Brain pericyte (primary cell): Measurements from ENCODE around the gene CLTCL1.
"Not testable (repeated sequence)": the region's sequence is repeated elsewhere in the genome, so short reads cannot be mapped to it uniquely, and the experiment has no call there.

ENCODE experiments used
- DNase-seq: peaks from one replicate; pipeline ENCODE4 v3.0.0-alpha.2; 2012; ENCODE audit warnings: low read depth, low spot score

The CLTCL1 gene

DNA sequence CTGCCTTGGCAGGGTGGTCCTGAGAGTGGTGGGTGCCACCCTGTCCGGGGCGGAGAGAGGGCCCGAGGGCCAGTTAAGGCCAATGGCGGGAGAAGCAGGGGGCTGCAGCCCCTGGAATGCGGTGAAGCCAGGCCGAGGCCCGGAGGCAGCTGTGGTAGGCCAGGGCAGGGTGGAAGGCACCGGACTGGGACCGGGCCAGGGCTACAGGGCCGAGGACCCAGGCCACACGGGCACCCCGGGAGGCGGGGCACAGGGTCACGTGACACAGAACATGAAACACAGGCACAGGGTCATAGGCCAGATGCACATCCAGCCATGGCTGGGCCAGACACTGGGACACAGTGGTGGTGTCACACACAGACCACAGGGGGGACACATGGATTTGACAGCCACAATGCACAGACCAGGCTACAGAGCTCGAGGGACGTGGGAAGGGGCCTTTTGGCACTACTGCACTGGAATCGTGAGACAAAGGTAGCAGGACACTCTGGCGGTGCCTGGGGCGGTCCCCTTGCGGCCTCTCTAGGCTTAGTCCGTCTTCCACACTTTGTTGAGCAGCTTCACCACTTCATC, 115.8 kb downstream of the CLTCL1 start:
- no peak for DNase-seq

DNA sequence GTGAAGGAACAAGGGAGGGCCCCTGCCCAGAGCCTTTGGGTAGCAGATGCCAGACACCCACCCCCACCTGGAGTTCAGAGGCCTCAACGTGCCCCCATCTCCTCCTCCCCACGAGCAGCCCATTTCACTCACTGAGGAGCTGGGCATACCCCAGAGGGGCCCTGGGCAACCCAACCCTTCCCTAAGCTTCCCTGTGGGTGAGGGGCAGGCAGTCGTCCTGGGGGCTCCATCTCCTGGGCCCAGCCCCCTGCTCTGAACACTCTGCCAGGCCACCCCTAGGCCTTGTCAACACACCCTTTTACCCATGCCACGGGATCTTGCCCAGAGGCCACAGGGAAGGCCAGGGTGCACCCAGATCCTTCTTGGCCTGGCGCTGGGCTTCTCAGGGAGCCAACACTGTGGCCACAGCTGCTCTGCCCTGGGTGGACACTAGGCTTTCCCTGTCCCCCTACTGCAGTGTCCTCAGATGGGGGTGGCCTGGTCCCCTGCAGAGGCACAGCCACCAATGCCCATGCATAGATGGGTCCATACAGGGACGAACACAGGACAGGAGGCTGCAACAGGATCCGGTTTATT, 116.4 kb downstream of the CLTCL1 start:
- no peak for DNase-seq

DNA sequence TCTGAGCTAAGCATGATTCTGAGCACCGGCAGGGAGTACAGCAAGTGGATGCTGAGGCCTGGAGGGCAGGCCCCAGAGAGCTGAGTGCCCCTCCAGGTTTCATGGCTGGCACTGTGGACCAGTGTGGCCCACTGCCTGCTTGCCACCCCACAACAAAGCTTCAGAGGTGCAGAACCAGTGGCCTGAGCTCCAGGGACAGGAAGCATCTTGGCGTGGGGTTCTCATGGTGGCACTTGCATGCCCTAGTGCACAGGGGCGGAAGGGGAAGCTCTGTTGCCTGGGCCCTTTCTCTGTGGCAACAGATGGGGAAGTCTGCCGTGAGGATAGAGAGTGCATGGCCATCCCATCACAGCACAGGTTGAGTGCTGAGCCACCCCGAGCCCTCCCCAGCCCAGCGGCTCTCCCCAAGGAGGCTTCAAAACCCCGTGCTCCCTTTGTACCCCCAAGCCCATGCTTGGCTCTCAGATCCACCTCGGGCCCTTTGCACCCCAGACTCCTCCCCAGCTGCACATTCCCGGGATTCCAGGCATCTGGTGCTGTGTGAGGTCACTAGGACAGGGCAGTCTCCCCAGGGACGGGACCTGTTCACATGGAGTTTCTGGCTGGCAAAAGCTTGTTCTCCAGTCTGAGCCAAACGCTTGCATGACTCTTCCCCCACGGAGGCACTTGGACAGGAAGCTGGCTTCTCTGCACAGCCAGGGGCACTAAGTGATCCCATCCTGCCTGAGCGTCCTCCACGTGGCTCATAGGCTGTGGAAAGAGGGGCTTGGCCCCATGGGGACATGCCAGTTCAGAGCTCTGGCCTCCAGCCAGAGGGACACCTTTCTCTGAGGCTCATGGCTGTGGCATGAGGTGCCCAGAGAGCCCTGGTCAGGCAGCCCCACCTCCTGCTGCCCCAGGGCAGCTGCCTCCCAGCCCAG, 117.2 kb downstream of the CLTCL1 start:
- DNase-seq, result no peak

DNA sequence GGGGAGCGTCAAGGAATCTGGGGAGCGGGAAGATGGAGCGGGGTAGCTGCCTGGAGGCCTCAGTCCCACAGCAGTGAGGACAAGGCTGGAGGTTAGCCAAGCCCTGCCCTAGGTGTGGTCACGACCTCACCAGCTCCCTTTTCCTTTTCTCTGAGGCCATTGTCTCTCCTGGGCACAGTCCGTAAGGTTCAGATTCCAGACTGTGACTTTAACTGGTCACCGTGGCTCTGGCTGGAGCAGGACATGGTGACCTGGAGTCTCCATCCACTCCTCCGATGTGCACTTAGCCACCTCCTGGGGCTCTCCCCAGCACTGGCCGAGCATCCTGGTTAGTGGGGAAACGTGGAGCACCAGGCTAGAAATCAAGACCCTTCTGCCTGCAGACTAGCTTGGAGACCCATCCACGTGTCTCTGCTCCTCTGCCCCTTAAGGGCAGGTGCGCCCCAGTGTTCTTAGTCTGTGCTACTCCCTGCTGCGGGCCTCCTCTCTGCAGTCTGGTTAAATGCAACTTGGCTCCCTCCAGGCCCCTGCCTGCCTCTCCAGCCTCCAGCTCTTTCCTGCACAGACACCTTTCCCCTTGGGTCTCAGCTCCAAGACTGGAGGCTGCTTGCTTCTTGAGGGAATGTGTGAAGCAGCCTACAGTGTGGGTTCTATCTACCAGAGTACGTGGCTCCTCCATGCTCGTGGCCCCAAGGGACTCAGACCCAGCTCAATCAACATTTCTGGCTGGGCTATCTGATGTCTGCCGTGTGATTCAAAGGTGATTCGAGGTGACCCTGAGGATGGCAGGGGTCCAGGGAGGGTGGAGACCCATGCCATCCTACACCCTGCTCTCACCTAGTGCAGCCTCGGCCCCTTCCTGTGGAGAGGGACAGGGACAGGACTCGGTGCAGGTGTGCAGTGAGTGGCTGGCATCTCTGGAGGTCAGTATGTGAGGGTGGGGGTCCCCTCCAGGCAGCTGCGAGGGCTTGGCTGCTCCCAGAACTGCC, 118.2 kb downstream of the CLTCL1 start:
- DNase-seq, result no peak

DNA sequence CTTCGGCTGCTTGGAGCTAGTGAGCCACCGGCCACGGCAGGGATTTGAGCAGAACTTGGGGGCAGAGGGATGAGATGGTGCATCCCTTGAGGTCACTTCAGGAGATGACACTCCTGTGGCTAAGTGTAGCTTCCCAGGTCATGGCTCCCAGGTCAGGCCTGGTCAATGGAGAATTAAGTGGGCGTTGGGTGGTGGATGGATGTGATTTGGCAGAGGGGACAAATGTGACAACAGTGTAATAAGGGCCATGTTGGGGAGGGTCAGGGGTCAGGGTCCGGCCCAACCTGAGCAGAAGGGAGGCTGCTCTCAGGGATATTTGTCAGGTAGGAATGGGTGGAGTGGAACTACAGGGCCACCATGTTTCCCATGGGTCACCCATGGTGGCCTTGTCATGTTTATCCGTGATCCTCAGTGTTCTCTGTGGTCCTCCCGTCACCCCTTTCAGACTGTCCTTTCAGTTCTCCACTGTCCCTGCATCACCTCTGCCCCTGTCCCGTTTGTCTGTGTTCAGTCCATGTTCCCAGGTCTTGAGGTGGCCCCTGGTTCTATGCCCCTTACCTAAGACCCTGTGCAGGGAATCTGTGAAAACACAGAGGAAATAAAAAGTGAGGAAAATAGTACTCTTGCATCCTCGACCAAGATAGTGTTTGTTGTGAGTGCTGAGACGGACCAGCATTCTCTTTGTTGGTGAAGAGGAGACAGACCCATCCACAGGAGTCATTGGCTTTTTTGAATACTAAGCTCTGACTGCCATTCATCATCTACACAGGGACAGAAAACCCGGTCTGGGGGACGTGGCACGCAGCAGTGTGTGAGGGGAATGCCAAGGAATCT, 119.1 kb downstream of the CLTCL1 start:
- no peak for DNase-seq

DNA sequence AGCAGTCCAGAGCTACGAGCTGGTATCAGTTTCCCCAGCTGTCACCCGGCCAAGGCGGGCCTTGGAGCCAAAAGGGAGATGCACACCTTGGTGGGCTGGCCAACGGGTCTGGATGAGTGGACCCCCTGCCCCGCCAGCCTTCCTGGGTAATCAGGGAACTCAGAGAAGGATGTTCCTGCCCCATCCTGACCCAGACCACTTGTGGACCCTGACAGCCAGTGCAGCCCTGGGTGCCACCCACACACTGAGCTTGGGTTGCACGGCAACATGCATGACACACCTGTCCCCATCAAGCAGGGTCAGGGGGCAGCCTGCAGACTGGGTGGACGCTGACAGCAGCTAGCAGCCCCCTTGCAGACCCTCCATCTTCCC, 121.6 kb downstream of the CLTCL1 start:
- DNase-seq, result no peak

DNA sequence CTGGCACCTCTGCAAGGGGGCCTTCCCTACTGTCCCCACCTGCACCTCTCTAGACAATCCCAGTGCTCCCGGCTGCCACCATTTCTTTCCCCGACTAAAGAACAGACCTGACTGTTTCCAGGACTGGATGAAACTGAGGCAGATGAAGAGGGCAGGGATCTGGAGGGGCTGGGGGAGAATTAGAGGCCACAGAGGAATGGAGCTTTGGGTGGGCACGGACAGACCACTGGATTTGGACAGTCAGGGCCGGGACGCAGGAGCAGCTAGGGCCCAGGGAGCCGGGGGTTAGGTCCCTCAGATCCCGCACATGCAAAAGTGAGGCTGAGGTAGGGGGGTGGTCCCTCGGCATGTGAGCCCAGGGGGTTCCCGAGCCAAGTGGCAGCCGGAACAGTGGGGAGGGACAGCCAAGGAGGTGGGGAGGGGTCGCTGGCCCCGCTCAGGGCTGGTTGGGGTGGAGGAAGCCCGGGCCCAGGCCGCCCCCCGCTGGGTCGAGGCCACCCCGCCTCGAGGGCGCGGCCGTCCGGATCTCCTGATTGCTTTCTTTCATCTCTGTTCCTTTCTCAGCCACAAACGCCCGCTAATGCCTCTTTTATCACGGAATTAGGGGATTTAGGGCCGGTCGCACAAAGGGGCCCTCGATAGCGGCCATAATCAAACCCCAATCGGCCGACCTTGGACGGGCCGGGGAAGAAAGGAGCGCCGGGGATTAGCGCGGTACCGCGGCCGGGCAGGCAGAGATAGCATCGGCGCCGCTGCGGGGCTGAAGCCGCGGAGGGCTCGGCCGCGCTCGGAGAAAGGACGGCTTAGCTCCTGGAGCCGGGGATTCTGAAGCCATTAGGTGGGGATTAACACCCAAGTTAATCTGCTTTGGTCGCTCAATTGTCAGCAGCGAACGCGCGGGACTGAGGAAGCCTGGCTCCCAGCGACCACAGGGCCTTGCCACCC, 122.2 kb downstream of the CLTCL1 start:
- DNase-seq, result no peak

DNA sequence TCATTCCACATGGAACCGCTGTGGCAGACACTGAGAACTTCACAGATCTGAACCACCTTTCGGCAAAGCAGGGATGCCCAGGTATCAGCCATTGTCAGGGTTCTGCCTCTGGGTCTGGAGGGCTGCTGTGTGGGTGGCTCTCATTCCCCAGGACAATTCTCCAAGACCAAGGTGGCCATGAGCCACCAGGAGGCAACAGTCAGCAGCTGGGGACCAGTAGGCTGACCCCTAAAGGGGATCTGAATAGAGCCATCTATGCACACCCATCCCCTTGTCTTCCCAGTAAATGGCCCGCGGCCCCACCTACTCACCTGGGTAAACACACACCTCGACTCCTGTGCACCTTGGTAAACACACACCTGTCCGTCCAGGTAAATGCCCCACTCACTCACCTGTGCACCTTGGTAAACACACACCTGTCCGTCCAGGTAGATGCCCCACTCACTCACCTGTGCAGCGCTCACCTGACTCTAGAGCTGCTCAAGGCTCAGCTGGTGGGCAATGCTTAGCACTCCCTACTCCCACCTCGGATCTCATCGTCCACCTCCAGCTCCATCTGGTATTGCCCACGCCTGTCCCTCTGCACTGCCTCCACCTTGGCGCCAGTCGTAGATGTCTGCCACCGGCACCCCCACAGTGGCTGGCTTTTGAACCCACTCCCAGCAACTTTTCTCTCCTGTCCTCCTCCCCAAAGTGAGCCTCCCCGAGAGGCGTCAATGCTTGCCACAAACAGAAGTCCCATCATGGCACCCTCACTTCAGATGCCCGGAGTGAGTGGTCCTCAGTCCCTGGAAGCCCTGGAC, 123.2 kb downstream of the CLTCL1 start:
- DNase-seq, result no peak

DNA sequence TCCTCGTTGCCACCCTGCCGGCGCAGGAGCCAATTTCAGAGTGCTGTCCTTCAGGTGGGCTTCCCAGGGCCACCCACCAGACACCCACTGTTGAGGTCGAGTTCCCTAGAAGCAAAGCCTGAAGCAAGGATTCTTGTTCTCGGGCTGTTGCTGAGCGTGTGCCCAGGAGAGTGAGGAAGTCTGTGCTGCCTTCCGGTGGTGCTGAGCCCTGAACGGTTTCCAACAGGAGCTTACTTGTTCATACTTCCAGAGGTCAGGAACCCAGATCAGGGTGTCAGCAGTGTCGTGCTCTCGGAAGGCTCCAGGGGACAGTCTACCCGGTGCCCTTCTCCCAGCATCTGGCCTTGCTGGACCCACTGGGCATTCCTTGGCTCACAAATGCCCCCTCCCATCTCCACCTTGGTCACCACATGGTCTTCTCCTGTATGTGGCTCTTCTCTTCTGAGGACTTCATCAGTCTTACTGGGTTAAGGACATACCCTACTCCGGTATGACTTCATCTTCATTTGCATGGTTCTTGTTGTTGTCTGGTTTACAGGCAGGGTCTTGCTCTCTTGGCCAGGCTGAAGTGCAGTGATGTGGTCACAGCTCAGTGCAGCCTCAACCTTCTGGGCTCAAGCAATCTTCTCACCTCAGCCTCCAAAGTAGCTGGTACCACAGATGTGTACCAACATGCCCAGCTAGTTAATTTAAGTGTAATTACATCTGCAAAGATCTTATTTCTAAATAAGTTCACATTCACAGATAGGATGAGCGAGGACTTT, 124.2 kb downstream of the CLTCL1 start:
- DNase-seq, result no peak

DNA sequence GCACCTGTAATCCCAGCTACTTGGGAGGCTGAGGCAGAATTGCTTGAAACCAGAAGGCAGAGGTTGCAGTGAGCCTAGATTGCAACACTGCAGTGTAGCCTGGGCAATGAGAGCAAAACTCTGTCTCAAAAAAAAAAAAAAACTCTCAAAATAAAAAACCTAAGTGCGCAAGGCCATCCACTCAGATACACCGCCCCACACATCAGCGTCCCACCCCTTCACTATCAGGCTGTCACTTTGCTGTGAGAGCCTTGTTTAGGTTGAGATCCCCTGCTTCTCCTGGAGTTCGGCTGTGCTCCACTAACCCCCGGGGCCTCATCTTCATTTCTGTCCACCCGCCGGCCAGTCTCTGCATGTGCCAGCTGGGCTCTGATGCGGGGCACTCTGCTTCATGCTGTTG, 125.1 kb downstream of the CLTCL1 start:
- no peak for DNase-seq

DNA sequence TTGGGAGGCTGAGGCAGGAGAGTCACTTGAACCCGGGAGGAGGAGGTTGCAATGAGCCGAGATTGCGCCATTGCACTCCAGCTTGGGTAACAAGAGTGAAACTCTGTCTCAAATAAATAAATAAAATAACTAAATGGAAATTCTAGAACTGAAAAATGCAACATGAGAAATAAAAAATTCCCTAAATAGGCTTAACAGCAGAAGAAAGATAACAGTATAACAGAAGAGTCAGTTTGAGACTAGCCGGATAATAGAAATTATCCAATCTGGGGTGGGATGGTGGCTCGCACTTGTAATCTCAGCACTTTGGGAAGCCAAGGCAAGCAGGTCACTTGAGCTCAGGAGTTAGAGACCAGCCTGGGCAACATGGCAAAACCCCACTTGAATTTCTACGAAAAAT, 127.1 kb downstream of the CLTCL1 start:
- no peak for DNase-seq

DNA sequence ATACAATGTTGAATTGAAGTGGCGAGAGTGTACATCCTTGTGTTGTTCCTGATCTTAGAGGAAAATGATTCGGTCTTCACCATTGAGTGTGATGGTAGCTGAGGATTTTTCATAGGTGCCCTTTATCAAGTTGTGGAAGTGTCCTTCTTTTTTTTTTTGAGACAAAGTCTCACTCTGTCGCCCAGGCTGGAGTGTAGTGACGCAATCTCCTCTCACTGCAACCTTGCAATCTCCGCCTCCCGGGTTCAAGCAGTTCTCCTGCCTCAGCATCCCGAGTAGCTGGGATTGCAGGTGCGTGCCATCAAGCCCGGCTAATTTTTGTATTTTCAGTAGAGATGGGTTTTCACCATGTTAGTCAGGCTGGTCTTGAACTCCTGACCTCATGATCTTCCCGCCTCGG, 132.9 kb downstream of the CLTCL1 start:
- DNase-seq, result not testable (repeated sequence)

DNA sequence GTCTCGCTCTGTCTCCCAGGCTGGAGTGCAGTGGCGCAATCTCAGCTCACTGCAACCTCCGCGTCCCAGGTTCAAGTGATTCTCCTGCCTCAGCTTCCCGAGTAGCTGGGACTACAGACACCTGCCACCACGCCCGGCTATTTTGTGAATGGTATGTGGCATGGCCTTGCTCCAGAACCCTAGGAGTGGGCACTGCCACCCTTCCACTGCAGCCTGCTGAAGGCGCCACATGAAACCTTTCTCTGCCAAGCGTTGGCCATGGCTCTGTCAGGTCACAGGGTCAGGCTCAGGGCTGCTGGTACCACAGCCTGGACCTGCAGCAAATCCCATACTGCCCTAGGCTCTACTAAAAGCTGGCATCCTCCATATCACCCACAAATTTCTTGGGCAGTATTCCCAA, 135.4 kb downstream of the CLTCL1 start:
- not testable (repeated sequence) for DNase-seq

DNA sequence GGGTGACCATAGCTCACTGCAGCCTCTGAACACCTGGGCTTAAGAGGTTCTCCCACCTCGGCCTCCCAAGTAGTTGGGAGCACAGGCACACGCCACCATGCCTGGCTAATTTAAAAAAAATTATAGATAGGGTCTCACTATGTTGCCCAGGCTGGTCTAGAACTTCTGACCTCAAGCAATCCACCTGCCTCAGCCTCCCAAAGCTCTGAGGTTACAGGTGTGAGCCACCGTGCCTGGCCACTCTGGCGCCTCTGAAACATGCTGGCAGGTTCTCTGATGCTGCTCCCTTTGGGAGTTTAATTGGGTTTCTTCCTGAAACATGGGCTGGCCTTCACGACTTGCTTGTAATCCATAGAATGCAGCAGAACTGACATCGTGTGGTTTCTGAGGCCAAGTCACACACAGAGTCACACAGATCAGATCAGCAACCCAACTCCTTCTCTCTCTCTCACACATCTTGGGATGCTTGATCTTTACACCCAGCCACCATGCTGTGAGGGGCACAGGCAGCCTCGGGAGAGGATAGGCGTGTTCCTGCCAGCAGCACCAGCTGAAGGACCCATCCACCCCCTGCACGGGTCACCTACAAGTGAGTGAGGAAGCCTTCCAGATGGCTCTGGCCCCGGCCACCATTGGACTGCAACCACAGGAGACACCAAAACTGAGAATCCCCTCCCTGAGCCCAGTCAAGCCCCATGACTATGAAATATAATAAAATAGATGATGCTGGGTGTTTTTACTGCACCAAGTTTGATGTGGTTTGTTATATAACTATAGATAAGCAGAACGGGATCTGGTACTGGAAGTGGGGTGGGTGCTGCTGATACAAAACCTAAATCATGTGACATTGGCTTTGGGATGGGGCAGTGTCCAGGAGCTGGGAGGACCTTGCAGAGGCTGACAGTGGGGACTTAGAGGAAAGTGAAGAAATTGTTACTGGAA, 138.3 kb downstream of the CLTCL1 start:
- no peak for DNase-seq

DNA sequence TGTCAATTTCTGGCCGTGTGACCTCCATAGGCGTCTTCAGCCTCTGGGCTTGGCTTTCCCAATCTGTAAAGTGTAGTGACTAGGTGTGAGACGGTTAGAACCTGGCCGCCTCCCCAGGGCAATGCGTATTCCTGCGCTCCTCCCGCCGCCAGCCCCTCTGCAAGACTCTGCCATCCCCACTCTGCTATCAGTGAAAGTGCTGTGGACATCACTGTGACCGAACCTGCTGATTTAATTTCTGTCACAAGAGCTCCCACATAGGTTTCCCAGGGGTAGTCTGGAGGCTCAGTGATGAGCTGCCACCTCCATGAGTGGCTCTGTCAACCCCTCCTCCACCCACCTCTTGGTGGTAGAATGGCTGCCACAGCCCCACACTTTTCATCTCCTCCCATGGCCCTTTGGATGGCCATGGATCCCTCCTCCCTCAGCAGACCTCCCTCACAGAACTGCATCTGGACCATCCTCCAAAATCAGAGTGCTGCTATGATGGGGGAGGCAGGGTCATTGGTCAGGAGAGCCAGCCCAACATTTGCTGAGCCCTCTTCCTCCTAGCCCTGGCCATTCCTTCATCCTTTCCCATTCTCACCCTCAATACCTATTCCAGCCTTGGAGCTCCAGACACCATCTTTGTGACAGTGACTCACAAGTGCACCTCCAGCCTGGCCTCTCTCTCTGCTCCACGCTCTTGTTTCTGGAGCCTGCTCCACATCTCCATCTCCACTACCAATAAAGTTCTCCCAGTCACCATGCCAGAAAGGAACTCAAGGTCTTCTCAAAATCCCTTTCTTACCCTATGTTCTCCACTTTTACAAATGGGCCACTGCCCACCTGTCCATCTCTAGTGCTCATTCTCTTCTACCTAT, 140.0 kb downstream of the CLTCL1 start:
- no peak for DNase-seq
